A673 (cell line): Measurements from ENCODE around the gene CDH20. TPM values are rescaled to one million over a fixed set of nuclear protein-coding genes. Genes with fewer than 3 reads are reported as not detected.

Experiments used
- BruUV-seq: library from RNA; stranded (reverse); fragments of 400-500 nt; replicated peaks from 2 replicates; lab custom pipeline; 2021; lab: Mats Ljungman, UMichigan
- CTCF ChIA-PET: fragments of 300-600 bp; sonication (Branson Sonifier 250); formaldehyde crosslinking; loops from one replicate; lab custom pipeline; 2022; ENCODE audit warnings: antibody characterized with exemption; lab: Charles Lee
- POLR2A ChIA-PET: fragments of 300-600 bp; sonication (Branson Sonifier 250); formaldehyde crosslinking; loops from one replicate; lab custom pipeline; 2022; ENCODE audit warnings: antibody characterized with exemption; ENCODE audit not compliant: low non-redundant PET; lab: Charles Lee
- DNase-seq: peaks from one replicate; pipeline ENCODE4 v3.0.0-alpha.2; 2015; ENCODE audit warnings: low spot score
- H3K27ac ChIP-seq: fragments of 200-600 bp; sonication (generic); 2 replicates; pipeline ENCODE4 v1.5.1; 2016; ENCODE audit warnings: mixed run types, low read depth, mild to moderate bottlenecking, mixed read lengths, antibody characterized with exemption, low read length; ENCODE audit not compliant: poor library complexity, severe bottlenecking
- H3K27me3 ChIP-seq: fragments of 200-600 bp; sonication (generic); replicated peaks from 2 replicates; pipeline ENCODE4 v1.6.1; 2017; ENCODE audit warnings: mixed run types, low read depth, mild to moderate bottlenecking, mixed read lengths, antibody characterized with exemption, low read length; ENCODE audit not compliant: insufficient read depth, poor library complexity
- H3K36me3 ChIP-seq: fragments of 200-600 bp; sonication (generic); 2 replicates; pipeline ENCODE4 v1.6.1; 2016; ENCODE audit warnings: mixed run types, mild to moderate bottlenecking, mixed read lengths, antibody characterized with exemption, low read length; ENCODE audit not compliant: insufficient read depth, poor library complexity, severe bottlenecking
- H3K4me1 ChIP-seq: fragments of 200-600 bp; sonication (generic); 2 replicates; pipeline ENCODE4 v1.6.1; 2017; ENCODE audit warnings: mixed run types, mild to moderate bottlenecking, mixed read lengths, antibody characterized with exemption, low read length; ENCODE audit not compliant: insufficient read depth, poor library complexity, severe bottlenecking
- H3K4me3 ChIP-seq: fragments of 200-600 bp; sonication (generic); 2 replicates; pipeline ENCODE4 v1.5.1; 2016; ENCODE audit warnings: low read depth, mixed run types, mild to moderate bottlenecking, mixed read lengths, low read length; ENCODE audit not compliant: poor library complexity, severe bottlenecking
- H3K9me3 ChIP-seq: fragments of 200-600 bp; sonication (generic); 2 replicates; pipeline ENCODE4 v1.6.1; 2016; ENCODE audit warnings: mixed run types, low read depth, mild to moderate bottlenecking, mixed read lengths, antibody characterized with exemption, low read length; ENCODE audit not compliant: poor library complexity, severe bottlenecking
- EZH2 ChIP-seq: fragments of 200-600 bp; sonication (generic); IDR thresholded peaks from 2 replicates; pipeline ENCODE4 v1.6.1; 2017; ENCODE audit warnings: borderline replicate concordance, low read depth, mild to moderate bottlenecking, mixed read lengths, antibody characterized with exemption, low read length; ENCODE audit not compliant: poor library complexity, severe bottlenecking
- intact Hi-C: fragments of 100-400 bp; cut with micrococcal nuclease; formaldehyde crosslinking; loops from one replicate; pipeline ENCODE4 v1.10.0; 2022; ENCODE audit not compliant: unreplicated experiment
- total RNA-seq: library from RNA; stranded (reverse); gene quantifications from 2 replicates; pipeline ENCODE4 v1.2.3, GENCODE V29; 2021
- TF ChIP-seq, protein P1 (sequence below): fragments of 300-800, 200-600 bp; sonication (generic); conservative IDR thresholded peaks from 2 replicates; pipeline ENCODE4 v1.5.1; 2017; ENCODE audit warnings: low read depth, mild to moderate bottlenecking, antibody characterized with exemption, low read length, moderate library complexity, mixed read lengths

CDH20 gene
- total RNA-seq, 1 experiment from 2014 or later = 0.21 TPM

DNA sequence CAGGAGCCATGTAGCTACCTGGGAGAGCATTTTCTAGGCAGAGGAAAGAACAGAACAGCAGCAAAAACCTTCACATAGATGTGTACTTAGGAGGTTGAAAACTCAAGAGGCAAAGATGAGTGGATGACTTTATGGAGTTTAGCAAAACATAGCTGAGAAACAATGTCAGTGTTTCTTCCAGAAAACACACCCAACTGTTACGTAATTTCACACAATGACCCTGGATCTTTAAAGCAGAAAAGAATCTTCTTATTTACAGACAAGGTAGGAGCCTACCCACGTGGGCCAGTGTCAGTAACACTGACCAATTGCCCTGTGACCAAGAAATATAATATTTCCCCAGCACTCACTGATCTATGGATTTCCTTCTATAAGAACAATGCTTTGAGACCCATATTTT lies 254.6 kb downstream of the CDH20 start:
- Histone ChIP-seq H3K27me3 (no peaks in the 10 kb centered on the region), H3K36me3 (no peaks in the 10 kb centered on the region), H3K27ac (no peak overlapping the region), H3K4me3 (no peak overlapping the region), H3K4me1 (peaks cover 30% of the 10 kb centered on the region), H3K9me3 (no peaks in the 10 kb centered on the region)
- POLR2A ChIA-PET = no interaction called here
- TF ChIP-seq, protein P1, sequence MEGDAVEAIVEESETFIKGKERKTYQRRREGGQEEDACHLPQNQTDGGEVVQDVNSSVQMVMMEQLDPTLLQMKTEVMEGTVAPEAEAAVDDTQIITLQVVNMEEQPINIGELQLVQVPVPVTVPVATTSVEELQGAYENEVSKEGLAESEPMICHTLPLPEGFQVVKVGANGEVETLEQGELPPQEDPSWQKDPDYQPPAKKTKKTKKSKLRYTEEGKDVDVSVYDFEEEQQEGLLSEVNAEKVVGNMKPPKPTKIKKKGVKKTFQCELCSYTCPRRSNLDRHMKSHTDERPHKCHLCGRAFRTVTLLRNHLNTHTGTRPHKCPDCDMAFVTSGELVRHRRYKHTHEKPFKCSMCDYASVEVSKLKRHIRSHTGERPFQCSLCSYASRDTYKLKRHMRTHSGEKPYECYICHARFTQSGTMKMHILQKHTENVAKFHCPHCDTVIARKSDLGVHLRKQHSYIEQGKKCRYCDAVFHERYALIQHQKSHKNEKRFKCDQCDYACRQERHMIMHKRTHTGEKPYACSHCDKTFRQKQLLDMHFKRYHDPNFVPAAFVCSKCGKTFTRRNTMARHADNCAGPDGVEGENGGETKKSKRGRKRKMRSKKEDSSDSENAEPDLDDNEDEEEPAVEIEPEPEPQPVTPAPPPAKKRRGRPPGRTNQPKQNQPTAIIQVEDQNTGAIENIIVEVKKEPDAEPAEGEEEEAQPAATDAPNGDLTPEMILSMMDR = no peak
- no peak for TF ChIP-seq EZH2
- DNase-seq = no peak
- BruUV-seq = no TSS peak
- CTCF ChIA-PET = no interaction called here
- intact Hi-C loops = no loop called here

DNA sequence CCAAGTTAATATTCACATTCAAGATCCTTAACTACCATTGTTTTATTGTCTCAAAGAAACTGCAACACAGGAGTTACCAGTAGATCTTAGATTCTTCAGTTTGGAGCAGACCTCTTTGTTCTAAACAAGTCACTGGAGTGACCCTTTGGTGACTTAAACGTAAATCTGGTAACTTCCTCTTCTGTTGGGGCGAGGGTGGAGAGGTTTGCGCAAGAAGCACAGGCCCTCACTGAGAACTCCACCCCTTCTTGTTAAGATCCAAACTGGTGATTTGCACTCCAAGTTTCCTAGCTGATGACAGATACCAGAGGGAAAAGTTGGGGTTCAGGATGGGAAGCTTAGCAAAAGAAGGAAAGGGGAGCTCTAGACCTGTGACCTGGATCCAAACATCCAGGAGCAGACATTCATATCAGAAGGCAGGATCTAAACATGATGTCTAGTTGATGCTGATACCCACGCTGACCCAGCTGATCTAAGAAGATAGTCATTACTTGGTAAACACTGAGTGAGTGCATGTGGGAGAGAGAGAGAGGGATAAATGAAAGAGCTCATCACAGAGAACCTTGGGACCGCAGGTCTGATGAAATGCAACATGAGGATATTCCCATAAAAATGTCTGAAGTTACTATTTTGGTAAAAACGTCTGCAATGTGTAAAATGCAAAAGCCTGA lies 256.0 kb downstream of the CDH20 start:
- ChIA-PET POLR2A (no interaction called here), CTCF (no interaction called here)
- BruUV-seq = no TSS peak
- DNase-seq = no peak
- TF ChIP-seq, protein P1 = no peak
- TF ChIP-seq EZH2 = no peak
- Histone ChIP-seq H3K27ac (no peak overlapping the region), H3K27me3 (no peaks in the 10 kb centered on the region), H3K36me3 (no peaks in the 10 kb centered on the region), H3K9me3 (no peaks in the 10 kb centered on the region), H3K4me1 (peaks cover 30% of the 10 kb centered on the region), H3K4me3 (no peak overlapping the region)
- intact Hi-C loops = no loop called here

DNA sequence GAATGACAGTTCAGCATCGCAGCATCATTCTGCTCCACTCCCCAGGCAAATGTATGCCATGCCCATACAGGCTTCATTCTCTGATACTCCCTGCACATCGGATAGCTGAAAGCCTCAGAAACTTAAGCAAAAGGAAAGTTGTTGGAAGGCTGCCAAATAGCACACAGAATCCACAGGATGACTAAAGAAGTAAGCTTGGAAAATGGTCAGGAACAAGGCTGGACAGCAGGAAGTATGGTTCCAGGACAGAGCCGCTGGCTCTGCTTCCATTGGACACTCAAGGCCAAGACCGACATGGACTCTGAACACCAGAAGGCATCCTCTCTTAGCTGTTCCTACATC lies 256.5 kb downstream of the CDH20 start:
- no TSS peak for BruUV-seq
- POLR2A ChIA-PET = no interaction called here
- H3K36me3 ChIP-seq = no peaks in the 10 kb centered on the region
- H3K27ac ChIP-seq = no peak overlapping the region
- H3K9me3 ChIP-seq = no peaks in the 10 kb centered on the region
- no peak for DNase-seq
- TF ChIP-seq EZH2 = no peak
- TF ChIP-seq, protein P1 = no peak
- no peaks in the 10 kb centered on the region for H3K27me3 ChIP-seq
- peaks cover 30% of the 10 kb centered on the region for H3K4me1 ChIP-seq
- intact Hi-C loops = no loop called here
- no peak overlapping the region for H3K4me3 ChIP-seq
- CTCF ChIA-PET = no interaction called here
